ENCODE measurements around the gene TEX264.

The TEX264 gene

GRCh38 chr3:51718547-51719409 is 47.7 kb downstream of the TEX264 start:
- Histone ChIP-seq H3K4me3 (ENCODE audit: low read length) (no peak overlapping the region), H3K9ac (ENCODE audit: low read depth, low read length) (no peak overlapping the region; the same call in 1 of the 2 replicates), H3K4me1 (ENCODE audit: insufficient read depth, low read length) (no peaks in the 10 kb centered on the region), H3K9me3 (ENCODE audit: insufficient read depth, low read depth, low read length) (no peaks in the 10 kb centered on the region), H3K27ac (ENCODE audit: low read depth, low read length) (no peak overlapping the region), H3K27me3 (ENCODE audit: insufficient read depth, low read length) (no peaks in the 10 kb centered on the region), H3K36me3 (ENCODE audit: insufficient read depth, low read length) (no peaks in the 10 kb centered on the region)
- WGBS = 52% methylated on average over 16 of the region's 16 CpGs

- H3K4me3 ChIP-seq (ENCODE audit: low read length) = no peak overlapping the region
- H3K4me1 ChIP-seq (ENCODE audit: insufficient read depth, low read length) = no peaks in the 10 kb centered on the region
- H3K27ac ChIP-seq (ENCODE audit: low read depth, low read length) = no peak overlapping the region
- no peaks in the 10 kb centered on the region for H3K36me3 ChIP-seq (ENCODE audit: insufficient read depth, low read length)
- WGBS = 69% methylated on average over 3 of the region's 5 CpGs
- H3K9ac ChIP-seq (ENCODE audit: low read depth, low read length) = no peak overlapping the region
- no peaks in the 10 kb centered on the region for H3K9me3 ChIP-seq (ENCODE audit: insufficient read depth, low read depth, low read length)
- no peaks in the 10 kb centered on the region for H3K27me3 ChIP-seq (ENCODE audit: insufficient read depth, low read length)
Measured at GRCh38 chr3:51719410-51720025, 48.5 kb downstream of the TEX264 start.

- Histone ChIP-seq H3K9me3 (ENCODE audit: insufficient read depth, low read depth, low read length) (no peaks in the 10 kb centered on the region), H3K27ac (ENCODE audit: low read depth, low read length) (no peak overlapping the region), H3K4me3 (ENCODE audit: low read length) (no peak overlapping the region), H3K36me3 (ENCODE audit: insufficient read depth, low read length) (no peaks in the 10 kb centered on the region), H3K27me3 (ENCODE audit: insufficient read depth, low read length) (no peaks in the 10 kb centered on the region), H3K9ac (ENCODE audit: low read depth, low read length) (no peak overlapping the region), H3K4me1 (ENCODE audit: insufficient read depth, low read length) (no peaks in the 10 kb centered on the region)
- 91% methylated on average over 12 of the region's 12 CpGs for WGBS
Measured at GRCh38 chr3:51720292-51721061, 49.4 kb downstream of the TEX264 start.

GRCh38 chr3:51721062-51721745 is 50.2 kb downstream of the TEX264 start:
- Histone ChIP-seq H3K27me3 (ENCODE audit: insufficient read depth, low read length) (no peaks in the 10 kb centered on the region), H3K27ac (ENCODE audit: low read depth, low read length) (no peak overlapping the region), H3K4me3 (ENCODE audit: low read length) (no peak overlapping the region), H3K4me1 (ENCODE audit: insufficient read depth, low read length) (no peaks in the 10 kb centered on the region), H3K9me3 (ENCODE audit: insufficient read depth, low read depth, low read length) (no peaks in the 10 kb centered on the region), H3K9ac (ENCODE audit: low read depth, low read length) (no peak overlapping the region), H3K36me3 (ENCODE audit: insufficient read depth, low read length) (no peaks in the 10 kb centered on the region)
- 86% methylated on average over 8 of the region's 8 CpGs for WGBS

GRCh38 chr3:51722362-51722761 is 51.3 kb downstream of the TEX264 start:
- Histone ChIP-seq H3K4me1 (ENCODE audit: insufficient read depth, low read length) (no peaks in the 10 kb centered on the region), H3K36me3 (ENCODE audit: insufficient read depth, low read length) (no peaks in the 10 kb centered on the region), H3K27ac (ENCODE audit: low read depth, low read length) (no peak overlapping the region), H3K9me3 (ENCODE audit: insufficient read depth, low read depth, low read length) (no peaks in the 10 kb centered on the region), H3K4me3 (ENCODE audit: low read length) (no peak overlapping the region), H3K27me3 (ENCODE audit: insufficient read depth, low read length) (no peaks in the 10 kb centered on the region), H3K9ac (ENCODE audit: low read depth, low read length) (no peak overlapping the region)
- 84% methylated on average over 3 of the region's 4 CpGs for WGBS

GRCh38 chr3:51727500-51727899 is 56.4 kb downstream of the TEX264 start:
- Histone ChIP-seq H3K9me3 (ENCODE audit: insufficient read depth, low read depth, low read length) (no peaks in the 10 kb centered on the region), H3K4me3 (ENCODE audit: low read length) (no peak overlapping the region), H3K27ac (ENCODE audit: low read depth, low read length) (no peak overlapping the region), H3K27me3 (ENCODE audit: insufficient read depth, low read length) (no peaks in the 10 kb centered on the region), H3K4me1 (ENCODE audit: insufficient read depth, low read length) (no peaks in the 10 kb centered on the region), H3K36me3 (ENCODE audit: insufficient read depth, low read length) (no peaks in the 10 kb centered on the region), H3K9ac (ENCODE audit: low read depth, low read length) (no peak overlapping the region)

- no peak overlapping the region for H3K4me3 ChIP-seq (ENCODE audit: low read length)
- H3K27ac ChIP-seq (ENCODE audit: low read depth, low read length) = no peak overlapping the region
- no peak overlapping the region for H3K9ac ChIP-seq (ENCODE audit: low read depth, low read length)
- no peaks in the 10 kb centered on the region for H3K36me3 ChIP-seq (ENCODE audit: insufficient read depth, low read length)
- H3K4me1 ChIP-seq (ENCODE audit: insufficient read depth, low read length) = peaks cover under 1% of the 10 kb centered on the region; the same call in 1 of the 2 replicates
- no peaks in the 10 kb centered on the region for H3K9me3 ChIP-seq (ENCODE audit: insufficient read depth, low read depth, low read length)
- no peaks in the 10 kb centered on the region for H3K27me3 ChIP-seq (ENCODE audit: insufficient read depth, low read length)
Measured at GRCh38 chr3:51729042-51729633, 58.1 kb downstream of the TEX264 start.

- no peak overlapping the region; the same call in 1 of the 2 replicates for H3K27ac ChIP-seq (ENCODE audit: low read depth, low read length)
- H3K4me1 ChIP-seq (ENCODE audit: insufficient read depth, low read length) = peaks cover 10% of the 10 kb centered on the region
- H3K36me3 ChIP-seq (ENCODE audit: insufficient read depth, low read length) = no peaks in the 10 kb centered on the region
- no peaks in the 10 kb centered on the region for H3K27me3 ChIP-seq (ENCODE audit: insufficient read depth, low read length)
- no peak overlapping the region for H3K9ac ChIP-seq (ENCODE audit: low read depth, low read length)
- H3K4me3 ChIP-seq (ENCODE audit: low read length) = no peak overlapping the region
- 77% methylated on average over 4 of the region's 4 CpGs for WGBS
- H3K9me3 ChIP-seq (ENCODE audit: insufficient read depth, low read depth, low read length) = no peaks in the 10 kb centered on the region
Measured at GRCh38 chr3:51733859-51734571, 63.0 kb downstream of the TEX264 start.

GRCh38 chr3:51734572-51734907 is 63.5 kb downstream of the TEX264 start:
- WGBS = 34% methylated on average over 3 of the region's 3 CpGs
- no peak overlapping the region for H3K4me3 ChIP-seq (ENCODE audit: low read length)
- no peaks in the 10 kb centered on the region for H3K27me3 ChIP-seq (ENCODE audit: insufficient read depth, low read length)
- no peaks in the 10 kb centered on the region for H3K9me3 ChIP-seq (ENCODE audit: insufficient read depth, low read depth, low read length)
- peak overlapping the region; percentile 24; the same call in 1 of the 2 replicates for H3K9ac ChIP-seq (ENCODE audit: low read depth, low read length)
- no peak overlapping the region; the same call in 1 of the 2 replicates for H3K27ac ChIP-seq (ENCODE audit: low read depth, low read length)
- peaks cover 10% of the 10 kb centered on the region for H3K4me1 ChIP-seq (ENCODE audit: insufficient read depth, low read length)
- no peaks in the 10 kb centered on the region for H3K36me3 ChIP-seq (ENCODE audit: insufficient read depth, low read length)

GRCh38 chr3:51735039-51735438 is 64.0 kb downstream of the TEX264 start:
- Histone ChIP-seq H3K27ac (ENCODE audit: low read depth, low read length) (no peak overlapping the region), H3K36me3 (ENCODE audit: insufficient read depth, low read length) (no peaks in the 10 kb centered on the region), H3K9me3 (ENCODE audit: insufficient read depth, low read depth, low read length) (no peaks in the 10 kb centered on the region), H3K4me1 (ENCODE audit: insufficient read depth, low read length) (peaks cover 10% of the 10 kb centered on the region), H3K27me3 (ENCODE audit: insufficient read depth, low read length) (no peaks in the 10 kb centered on the region), H3K4me3 (ENCODE audit: low read length) (no peak overlapping the region), H3K9ac (ENCODE audit: low read depth, low read length) (peak overlapping the region; percentile 24; the same call in 1 of the 2 replicates)
- WGBS = no CpG with 5 or more reads among the region's 3 CpGs
